ENCODE data around the gene ASB7.

GRCh38 chr15:100553468-100553867 is 48.9 kb upstream of the ASB7 start:
- TF ChIP-seq CTCF (conservative IDR thresholded peaks at IDR 0.05; ENCODE audit: low read depth, low read length) (no peak), EZH2 (IDR thresholded peaks at IDR 0.05; ENCODE audit: borderline replicate concordance, low read depth, low read length, poor library complexity, severe bottlenecking) (no peak)

Measured in A673 (cell line).